Upper lobe of right lung (tissue), 1 donor: Measurements from ENCODE around the gene TATDN2. TPM values are rescaled to one million over a fixed set of nuclear protein-coding genes. Genes with fewer than 3 reads are reported as not detected.

Experiments
- ATAC-seq: fragments of 200-7000 bp; cut with Tn5 transposase; one replicate; pipeline ENCODE4 v1.9.1; 2020; ENCODE audit warnings: mild to moderate bottlenecking, moderate library complexity
- DNase-seq: peaks from one replicate; pipeline ENCODE4 v3.0.0-alpha.2; 2020
- H3K27ac ChIP-seq: fragments of 200-600 bp; one replicate; pipeline ENCODE4 v1.8.0; 2022
- H3K27me3 ChIP-seq: fragments of 200-600 bp; one replicate; pipeline ENCODE4 v1.8.0; 2022; ENCODE audit warnings: mild to moderate bottlenecking
- H3K36me3 ChIP-seq: fragments of 200-600 bp; one replicate; pipeline ENCODE4 v1.8.0; 2022
- H3K4me1 ChIP-seq: fragments of 200-600 bp; one replicate; pipeline ENCODE4 v1.8.0; 2022
- H3K4me3 ChIP-seq: fragments of 200-600 bp; one replicate; pipeline ENCODE4 v1.8.0; 2022; ENCODE audit warnings: mild to moderate bottlenecking
- H3K9me3 ChIP-seq: fragments of 200-600 bp; one replicate; pipeline ENCODE4 v1.8.0; 2022
- intact Hi-C: fragments of 100-400 bp; cut with DNase I; formaldehyde crosslinking; loops from one replicate; pipeline ENCODE4 v1.11.0; 2022
- total RNA-seq: library from RNA; stranded (reverse); fragmentation: NEBNext Ultra II Directional; extraction: Animal tissue kit (Norgen Biotek cat#: 25700); gene quantifications from one replicate; pipeline ENCODE4 v1.2.1, GENCODE V29; 2021
- TF ChIP-seq, protein P1 (sequence below): fragments of 200-600 bp; IDR thresholded peaks from one replicate; pipeline ENCODE4 v1.8.0; 2022; ENCODE audit warnings: antibody characterized with exemption
- donor health status: DM: no; HTN: yes; CAD: no; lungs with severe emphysema.

TATDN2 gene
- total RNA-seq, 1 donor from 2014 or later: 32.3 TPM

DNA sequence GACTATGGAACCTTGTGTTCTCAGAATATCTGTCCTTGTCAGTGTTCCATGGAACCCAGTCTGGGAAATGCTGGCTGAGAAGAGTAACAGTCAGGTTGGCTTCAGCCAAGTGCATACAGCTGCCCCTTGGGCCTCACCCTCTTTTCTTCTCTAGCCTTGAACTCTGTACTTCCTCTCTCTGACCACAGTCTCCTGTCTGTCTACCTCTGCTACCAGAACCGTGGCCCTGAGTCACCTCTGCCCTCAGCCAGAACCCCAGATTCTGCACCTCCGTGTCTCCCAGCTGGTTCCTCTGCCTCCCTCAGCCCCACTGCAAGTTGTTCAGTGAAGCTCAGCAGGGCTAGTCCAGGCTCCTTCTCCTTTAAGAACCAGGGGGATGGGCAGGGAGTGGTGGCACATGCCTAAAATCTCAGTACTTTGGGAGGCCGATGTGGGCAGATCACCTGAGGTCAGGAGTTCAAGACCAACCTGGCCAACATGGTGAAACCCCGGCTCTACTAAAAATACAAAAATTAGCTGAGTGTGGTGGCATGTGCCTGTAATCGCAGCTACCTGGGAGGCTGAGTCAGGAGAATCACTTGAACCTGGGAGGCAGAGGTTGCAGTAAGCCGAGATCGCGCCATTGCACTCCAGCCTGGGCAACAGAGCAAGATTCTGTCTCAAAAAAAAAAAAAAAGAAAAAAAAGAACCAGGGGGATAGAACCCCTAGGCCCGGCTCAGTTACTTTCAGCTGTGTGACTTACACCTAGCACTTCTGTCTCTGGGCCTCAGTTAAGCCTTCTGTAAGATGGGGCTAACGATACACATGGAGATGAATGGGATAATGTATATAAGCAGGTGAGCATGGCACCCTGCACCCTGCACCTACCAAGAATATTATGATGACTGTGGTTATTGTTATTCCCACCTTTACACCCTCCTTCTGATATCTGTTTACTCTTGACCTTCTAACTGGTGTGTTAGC lies 24.3 kb upstream of the TATDN2 start:
- TF ChIP-seq, protein P1, sequence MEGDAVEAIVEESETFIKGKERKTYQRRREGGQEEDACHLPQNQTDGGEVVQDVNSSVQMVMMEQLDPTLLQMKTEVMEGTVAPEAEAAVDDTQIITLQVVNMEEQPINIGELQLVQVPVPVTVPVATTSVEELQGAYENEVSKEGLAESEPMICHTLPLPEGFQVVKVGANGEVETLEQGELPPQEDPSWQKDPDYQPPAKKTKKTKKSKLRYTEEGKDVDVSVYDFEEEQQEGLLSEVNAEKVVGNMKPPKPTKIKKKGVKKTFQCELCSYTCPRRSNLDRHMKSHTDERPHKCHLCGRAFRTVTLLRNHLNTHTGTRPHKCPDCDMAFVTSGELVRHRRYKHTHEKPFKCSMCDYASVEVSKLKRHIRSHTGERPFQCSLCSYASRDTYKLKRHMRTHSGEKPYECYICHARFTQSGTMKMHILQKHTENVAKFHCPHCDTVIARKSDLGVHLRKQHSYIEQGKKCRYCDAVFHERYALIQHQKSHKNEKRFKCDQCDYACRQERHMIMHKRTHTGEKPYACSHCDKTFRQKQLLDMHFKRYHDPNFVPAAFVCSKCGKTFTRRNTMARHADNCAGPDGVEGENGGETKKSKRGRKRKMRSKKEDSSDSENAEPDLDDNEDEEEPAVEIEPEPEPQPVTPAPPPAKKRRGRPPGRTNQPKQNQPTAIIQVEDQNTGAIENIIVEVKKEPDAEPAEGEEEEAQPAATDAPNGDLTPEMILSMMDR: no peak
- H3K27ac ChIP-seq: no peak overlapping the region
- H3K4me1 ChIP-seq: peaks cover 33% of the 10 kb centered on the region
- intact Hi-C loops: no loop called here
- H3K4me3 ChIP-seq: no peak overlapping the region
- no peaks in the 10 kb centered on the region for H3K9me3 ChIP-seq
- no peak for DNase-seq
- H3K36me3 ChIP-seq: peaks cover 12% of the 10 kb centered on the region
- no peaks in the 10 kb centered on the region for H3K27me3 ChIP-seq
- ATAC-seq: peak; percentile 35

DNA sequence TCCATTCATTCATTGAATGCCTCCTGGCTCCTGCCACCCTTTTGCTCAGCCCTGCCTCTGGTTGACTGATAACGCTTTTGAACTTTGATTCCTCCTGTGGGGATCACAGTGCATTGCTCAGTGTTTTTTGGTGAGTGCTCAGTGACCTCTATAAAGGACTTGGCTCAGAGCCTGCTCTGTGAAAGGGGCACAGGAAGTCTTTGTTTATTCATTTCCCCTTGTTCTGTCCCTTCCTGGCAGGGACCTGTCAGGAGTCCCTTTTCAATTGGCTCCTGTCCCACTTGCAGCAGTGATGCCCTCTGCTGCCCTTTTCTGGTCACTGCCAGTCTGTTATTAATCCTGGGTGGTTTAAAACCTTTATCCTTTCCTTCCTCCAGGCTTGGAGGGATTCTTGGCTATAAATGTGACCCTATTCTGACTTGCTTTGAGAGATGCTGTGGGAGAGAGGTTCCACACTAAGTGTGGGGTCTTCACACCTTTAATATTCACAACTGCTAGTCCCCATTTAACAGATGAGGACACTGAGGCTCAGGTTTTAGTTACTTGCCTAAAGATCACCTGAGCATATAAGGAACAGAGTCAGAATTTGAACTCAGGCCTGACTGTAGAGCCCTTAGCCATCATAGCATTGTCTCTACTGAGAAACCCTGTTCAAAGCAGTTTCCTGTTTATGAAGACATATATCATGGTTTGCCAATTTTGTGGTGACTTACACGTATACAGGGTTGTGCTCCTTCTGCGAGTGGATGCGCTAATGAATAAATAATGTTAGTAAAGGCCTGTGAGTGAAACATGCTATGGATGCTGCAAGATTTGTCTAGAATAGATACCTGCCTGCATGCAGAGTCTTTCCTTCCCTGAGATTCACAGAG lies 23.2 kb upstream of the TATDN2 start:
- ATAC-seq (peak; percentile 95), DNase-seq (no peak)
- Histone ChIP-seq H3K27ac (peak overlapping the region; percentile 17), H3K36me3 (peaks cover 12% of the 10 kb centered on the region), H3K4me1 (peaks cover 33% of the 10 kb centered on the region), H3K27me3 (no peaks in the 10 kb centered on the region), H3K9me3 (no peaks in the 10 kb centered on the region), H3K4me3 (no peak overlapping the region)
- intact Hi-C loops: loop anchor here (5.0 kb wide), 1 partner anchor 63 kb away; the partner anchor contains the start of gene IRAK2
- TF ChIP-seq, protein P1: peak; percentile 90

DNA sequence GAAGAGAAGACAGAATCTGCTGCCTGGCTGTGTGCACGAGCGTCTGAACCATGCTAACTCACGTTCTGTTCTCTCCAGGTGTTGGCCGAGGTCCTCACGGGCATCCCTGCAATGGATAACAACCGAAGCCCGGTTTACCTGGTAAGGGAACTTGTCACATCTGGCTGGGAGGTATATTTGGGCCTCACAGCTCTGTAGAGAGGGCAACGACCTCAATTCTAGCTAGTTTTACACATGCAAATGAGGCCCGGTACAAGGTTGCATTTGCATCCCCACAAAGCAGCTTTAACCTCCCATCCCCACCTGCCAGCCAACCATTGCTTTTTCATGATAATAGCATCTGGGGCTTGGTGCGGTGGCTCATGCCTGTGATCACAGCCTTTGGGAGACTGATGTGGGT lies 22.0 kb upstream of the TATDN2 start:
- Histone ChIP-seq H3K4me1 (peaks cover 29% of the 10 kb centered on the region), H3K36me3 (peaks cover 12% of the 10 kb centered on the region), H3K27ac (no peak overlapping the region), H3K4me3 (no peak overlapping the region), H3K9me3 (no peaks in the 10 kb centered on the region), H3K27me3 (no peaks in the 10 kb centered on the region)
- DNase-seq (no peak), ATAC-seq (no peak)
- intact Hi-C loops: loop anchor here (5.0 kb wide), 1 partner anchor 64 kb away; the partner anchor contains the start of gene IRAK2
- TF ChIP-seq, protein P1: no peak

DNA sequence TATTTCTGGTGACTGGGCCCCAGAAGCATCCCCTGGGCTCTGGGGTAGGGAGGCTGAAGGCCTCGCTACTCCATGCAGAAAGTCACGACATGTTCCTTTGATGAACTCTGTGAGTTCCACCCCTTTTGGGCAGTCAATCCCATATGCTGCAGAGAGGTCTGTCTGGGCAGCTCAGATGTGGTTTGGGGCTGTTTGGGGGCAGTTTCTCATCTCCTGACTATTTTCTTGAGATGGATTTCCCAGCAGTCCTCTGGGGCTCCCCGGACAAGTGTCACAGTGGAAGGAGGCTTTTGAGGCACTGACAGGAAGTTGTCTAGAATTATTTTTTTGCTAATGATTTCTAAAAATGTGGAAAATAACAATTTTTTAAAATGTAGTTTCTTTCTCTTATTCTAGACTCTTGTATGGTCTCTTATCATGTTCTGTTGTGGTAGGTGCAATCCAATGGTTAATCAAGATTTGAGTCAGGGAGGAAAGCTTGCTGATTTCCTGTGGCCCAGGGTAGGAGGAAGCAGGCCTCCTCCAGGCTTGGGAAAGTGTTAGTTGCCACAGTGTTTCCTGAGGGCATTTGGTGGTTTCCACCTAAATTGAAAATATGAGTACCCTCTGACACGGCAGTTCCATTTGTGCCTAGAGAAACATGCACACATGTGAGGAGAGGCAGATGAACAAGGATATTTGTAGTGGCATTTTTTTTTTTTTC lies 19.9 kb upstream of the TATDN2 start:
- intact Hi-C loops: loop anchor here (5.0 kb wide), 1 partner anchor 66 kb away; the partner anchor contains the start of gene IRAK2
- no peak overlapping the region for H3K27ac ChIP-seq
- peaks cover 29% of the 10 kb centered on the region for H3K4me1 ChIP-seq
- peak; percentile 39 for ATAC-seq
- TF ChIP-seq, protein P1: no peak
- no peak overlapping the region for H3K4me3 ChIP-seq
- H3K9me3 ChIP-seq: no peaks in the 10 kb centered on the region
- no peaks in the 10 kb centered on the region for H3K36me3 ChIP-seq
- H3K27me3 ChIP-seq: no peaks in the 10 kb centered on the region
- DNase-seq: no peak

DNA sequence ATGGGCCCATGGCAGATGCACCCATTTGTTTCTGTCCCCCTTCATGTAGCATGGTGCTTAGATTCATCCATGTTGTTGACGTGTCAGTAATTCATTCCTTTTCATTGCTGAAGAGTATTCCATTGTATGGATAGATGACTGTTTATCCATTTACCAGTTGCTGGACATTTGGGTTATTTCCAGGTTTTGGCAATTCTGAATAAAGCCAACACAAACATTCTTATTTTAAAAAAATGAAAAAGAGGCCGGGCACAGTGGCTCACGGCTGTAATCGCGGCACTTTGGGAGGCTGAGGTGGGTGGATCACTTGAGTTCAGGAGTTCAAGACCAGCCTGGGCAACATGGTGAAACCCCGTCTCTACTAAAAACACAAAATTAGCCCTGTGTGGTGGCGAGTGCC lies 18.7 kb upstream of the TATDN2 start:
- ATAC-seq (no peak), DNase-seq (no peak)
- Histone ChIP-seq H3K27ac (no peak overlapping the region), H3K27me3 (no peaks in the 10 kb centered on the region), H3K36me3 (no peaks in the 10 kb centered on the region), H3K9me3 (no peaks in the 10 kb centered on the region), H3K4me1 (peaks cover 19% of the 10 kb centered on the region), H3K4me3 (no peak overlapping the region)
- intact Hi-C loops: loop anchor here (5.0 kb wide), 1 partner anchor 67 kb away; the partner anchor contains the start of gene IRAK2
- TF ChIP-seq, protein P1: no peak
